NB4 (cell line): Measurements from ENCODE around the gene NR3C2.

Experiments
- MYC ChIP-seq: IDR thresholded peaks from 2 replicates; pipeline ENCODE4 v1.6.1; 2011; ENCODE audit warnings: low read depth, low read length
- POLR2A ChIP-seq: IDR thresholded peaks from 2 replicates; pipeline ENCODE4 v1.6.1; 2011; ENCODE audit warnings: mild to moderate bottlenecking; ENCODE audit not compliant: insufficient read length; ENCODE audit errors: extremely low read depth
- TF ChIP-seq, protein P1 (sequence below): IDR thresholded peaks from one replicate; pipeline ENCODE4 v1.5.1; 2012; ENCODE audit warnings: low read depth, low read length

DNA sequence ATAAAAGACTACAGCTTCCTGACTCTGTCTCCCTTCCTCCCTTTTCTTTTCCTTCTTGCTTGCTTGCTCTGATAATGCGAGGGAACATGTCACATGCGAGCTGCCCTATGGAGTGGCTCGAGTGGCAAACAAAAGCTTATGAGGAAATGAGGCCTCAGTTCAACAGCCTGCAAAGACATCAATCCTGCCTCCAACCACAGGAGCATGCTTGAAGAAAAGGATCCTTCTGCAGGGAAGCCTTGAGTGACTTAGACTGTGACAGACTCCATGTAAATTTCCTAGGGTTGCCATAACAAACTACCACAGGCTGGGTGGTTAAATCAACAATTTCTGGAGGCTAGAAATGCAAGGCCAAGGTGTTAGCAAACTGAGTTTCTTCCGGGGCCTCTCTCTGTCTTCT lies 152.5 kb downstream of the NR3C2 start:
- TF ChIP-seq, protein P1, sequence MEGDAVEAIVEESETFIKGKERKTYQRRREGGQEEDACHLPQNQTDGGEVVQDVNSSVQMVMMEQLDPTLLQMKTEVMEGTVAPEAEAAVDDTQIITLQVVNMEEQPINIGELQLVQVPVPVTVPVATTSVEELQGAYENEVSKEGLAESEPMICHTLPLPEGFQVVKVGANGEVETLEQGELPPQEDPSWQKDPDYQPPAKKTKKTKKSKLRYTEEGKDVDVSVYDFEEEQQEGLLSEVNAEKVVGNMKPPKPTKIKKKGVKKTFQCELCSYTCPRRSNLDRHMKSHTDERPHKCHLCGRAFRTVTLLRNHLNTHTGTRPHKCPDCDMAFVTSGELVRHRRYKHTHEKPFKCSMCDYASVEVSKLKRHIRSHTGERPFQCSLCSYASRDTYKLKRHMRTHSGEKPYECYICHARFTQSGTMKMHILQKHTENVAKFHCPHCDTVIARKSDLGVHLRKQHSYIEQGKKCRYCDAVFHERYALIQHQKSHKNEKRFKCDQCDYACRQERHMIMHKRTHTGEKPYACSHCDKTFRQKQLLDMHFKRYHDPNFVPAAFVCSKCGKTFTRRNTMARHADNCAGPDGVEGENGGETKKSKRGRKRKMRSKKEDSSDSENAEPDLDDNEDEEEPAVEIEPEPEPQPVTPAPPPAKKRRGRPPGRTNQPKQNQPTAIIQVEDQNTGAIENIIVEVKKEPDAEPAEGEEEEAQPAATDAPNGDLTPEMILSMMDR = no peak
- no peak for TF ChIP-seq POLR2A
- no peak for TF ChIP-seq MYC
